Stimulated activated CD8-positive, alpha-beta memory T cell treated with anti-CD3 and anti-CD28 coated beads, Interleukin-15, amount 100 ng/mL, for 48 hours (primary cell): ENCODE measurements around the gene BTF3L4.
"Not testable (repeated sequence)": the region's sequence is repeated elsewhere in the genome, so short reads cannot be mapped to it uniquely, and the experiment has no call there.

Experiments
- DNase-seq, 2 donors: peaks; one replicate each; pipeline ENCODE4 v3.0.0-alpha.2; 2020; ENCODE audit warnings: low read depth in 2 of 2

BTF3L4 gene

DNA sequence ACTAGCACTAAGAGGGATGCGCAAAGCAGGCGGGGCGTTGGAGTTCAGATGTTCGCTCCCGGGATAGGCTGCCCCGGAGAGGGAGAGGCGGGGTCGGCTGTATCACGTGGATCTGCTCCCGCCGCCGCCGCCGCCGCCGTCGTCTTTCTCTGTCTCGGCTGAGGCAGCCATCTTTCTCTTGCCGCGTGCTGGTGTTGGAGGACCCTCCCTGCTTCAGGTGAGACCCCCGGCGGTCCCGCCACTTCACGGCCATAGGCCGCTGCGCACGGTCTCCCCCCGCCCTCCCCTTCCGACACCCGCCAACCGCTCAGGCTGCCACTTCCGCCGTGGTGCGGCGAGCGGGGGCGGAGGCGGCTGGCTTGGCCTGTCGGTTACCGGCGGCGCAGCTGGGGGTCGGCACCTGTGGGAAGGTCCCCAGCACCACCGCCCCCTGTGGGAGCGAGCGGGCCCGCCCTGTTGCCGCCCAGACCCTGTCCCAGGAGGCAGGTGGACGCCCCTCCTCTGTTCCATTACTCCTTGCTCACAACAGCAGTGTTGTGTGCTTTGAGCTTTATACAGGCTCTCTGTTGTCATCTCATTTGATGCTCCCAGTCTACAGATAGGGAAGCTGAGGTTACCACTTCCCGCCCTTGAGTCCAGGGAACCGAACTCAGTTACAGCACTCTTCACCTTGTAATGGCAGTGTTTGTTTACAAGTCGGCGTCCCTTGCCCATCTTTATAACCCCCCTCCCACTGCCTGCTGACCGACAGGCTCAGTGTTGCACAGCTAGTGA, at the start of gene BTF3L4:
Gene BTF3L4 (plus strand): TSS at position 133 of the 774 bp plus-strand sequence. CDS start 3,553 bp downstream, outside the sequence.
- DNase-seq, result peak; percentile 92 to 93

DNA sequence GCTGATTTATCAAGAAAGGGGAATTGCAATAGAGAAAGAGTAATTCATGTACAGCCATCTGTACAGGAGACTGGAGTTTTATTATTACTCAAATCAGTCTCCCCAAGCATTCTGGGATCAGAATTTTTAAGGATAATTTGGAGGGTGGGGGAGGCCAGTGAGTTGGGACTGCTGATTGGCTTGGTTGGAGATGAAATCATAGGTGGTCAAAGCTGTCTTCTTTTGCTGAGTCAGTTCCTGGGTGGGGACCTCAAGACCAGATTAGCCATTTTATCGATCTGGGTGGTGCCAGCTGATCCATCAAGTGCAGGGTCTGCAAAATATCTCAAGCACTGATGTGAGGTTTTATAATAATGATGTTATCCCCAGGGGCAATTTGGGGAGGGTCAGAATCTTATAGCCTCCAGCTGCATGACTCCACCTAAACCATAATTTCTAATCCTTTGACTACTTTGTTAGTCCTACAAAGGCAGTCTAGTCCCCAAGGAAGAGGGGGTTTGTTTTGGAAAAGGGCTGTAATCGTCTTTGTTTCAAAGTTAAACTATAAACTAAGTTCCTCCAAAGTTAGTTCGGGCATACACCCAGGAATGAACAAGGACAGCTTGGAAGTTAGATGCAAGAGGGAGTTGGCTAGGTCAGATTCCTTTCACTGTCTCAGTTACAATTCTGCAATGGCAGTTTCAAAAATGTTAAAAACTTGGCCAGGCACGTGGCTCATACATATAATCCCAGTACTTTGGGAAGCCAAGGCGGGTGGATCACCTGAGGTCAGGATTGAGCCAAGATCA, 48.7 kb upstream of the BTF3L4 start:
- DNase-seq, result no peak

GRCh38 chr1:52008071-52008809, 47.9 kb upstream of the BTF3L4 start:
- no peak for DNase-seq

GRCh38 chr1:52022133-52022532, 34.0 kb upstream of the BTF3L4 start:
- DNase-seq, result no peak

- DNase-seq, result no peak
Measured at GRCh38 chr1:52026278-52026677, 29.8 kb upstream of the BTF3L4 start.

- DNase-seq, result no peak
Measured at GRCh38 chr1:52028328-52028727, 27.8 kb upstream of the BTF3L4 start.

- not testable (repeated sequence) for DNase-seq
Measured at GRCh38 chr1:52028839-52029238, 27.3 kb upstream of the BTF3L4 start.

- DNase-seq, result no peak
Measured at GRCh38 chr1:52032124-52032784, 23.8 kb upstream of the BTF3L4 start.

DNA sequence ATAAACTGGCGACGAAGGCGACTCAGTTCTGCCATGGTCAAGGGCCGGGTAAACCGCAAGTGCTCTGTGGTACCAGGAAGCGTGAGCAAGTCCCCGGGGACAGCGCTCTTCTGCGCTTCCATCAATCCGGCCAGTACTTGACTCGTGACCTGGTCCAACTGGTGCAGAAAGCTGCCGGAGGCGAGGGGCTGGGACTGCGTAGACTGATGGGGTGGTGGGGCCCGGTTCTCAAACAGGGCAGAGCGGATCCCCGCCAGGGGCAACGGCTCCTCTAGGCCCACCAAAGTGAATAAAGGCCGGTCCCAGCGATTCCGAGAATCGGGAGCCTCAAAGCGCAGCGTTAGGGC, 23.3 kb upstream of the BTF3L4 start:
- no peak for DNase-seq

DNA sequence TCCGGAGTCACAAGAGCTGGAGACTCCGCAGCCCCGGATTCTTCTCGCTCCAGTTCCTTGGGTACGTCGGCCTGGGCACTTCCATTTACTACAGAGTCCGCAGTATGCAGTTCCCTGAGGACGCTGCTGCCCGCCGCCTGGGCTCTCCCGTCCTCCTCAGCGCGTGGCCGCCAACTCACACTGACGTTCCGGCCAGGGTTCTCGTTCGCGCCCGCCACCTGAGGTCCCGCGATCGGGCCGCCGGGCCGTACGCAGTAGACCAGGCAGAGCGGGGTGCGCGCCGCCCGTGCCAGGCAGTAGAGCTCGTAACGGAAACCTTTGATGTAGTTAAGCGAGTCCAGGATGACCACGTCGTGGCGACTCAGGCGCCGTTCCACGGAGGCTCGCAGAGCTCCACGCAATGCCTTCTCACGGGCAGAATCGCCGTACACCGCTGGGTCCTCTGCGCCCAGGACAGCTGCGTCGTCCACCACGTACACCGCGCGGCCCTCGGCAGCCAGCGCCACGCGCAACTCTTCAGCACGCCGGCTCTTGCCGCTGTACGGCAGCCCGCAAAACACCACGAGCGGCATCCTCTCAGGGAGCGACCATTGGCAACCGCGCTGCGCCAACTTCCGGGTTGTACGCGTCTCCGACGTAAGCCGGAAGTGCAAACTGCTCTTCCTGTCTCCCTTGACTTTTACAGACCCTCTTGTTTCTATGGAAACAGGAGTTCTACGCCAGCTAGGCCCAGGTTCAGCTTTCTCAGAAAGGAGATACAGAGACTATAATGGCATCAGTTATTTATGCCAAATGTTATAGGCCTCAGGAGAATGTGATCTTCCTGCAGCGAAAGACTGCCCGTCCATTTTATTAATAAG, 22.7 kb upstream of the BTF3L4 start, which contains the start of gene KTI12:
Gene KTI12 (minus strand): TSS at position 621 of the 860 bp plus-strand sequence. CDS start 49 bp downstream, at position 572.
- peak; percentile 77 to 81 for DNase-seq

DNA sequence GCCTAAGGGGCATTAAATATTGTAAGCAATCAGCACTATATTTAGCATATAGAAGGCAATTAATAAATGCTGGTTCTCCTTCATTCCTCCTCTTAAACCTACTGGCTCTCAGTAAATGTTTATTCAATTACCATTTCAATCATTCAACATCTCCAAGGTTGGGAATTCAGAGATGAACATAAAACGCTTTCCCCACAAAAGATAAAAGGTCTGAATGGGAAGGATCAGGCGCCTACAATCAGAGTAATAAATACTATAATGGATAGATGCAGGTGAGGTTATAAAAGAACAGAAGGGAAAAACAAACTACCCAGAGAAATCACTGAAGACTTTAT, 22.1 kb upstream of the BTF3L4 start:
- DNase-seq, result no peak

- DNase-seq, result no peak
Measured at GRCh38 chr1:52037402-52037814, 18.7 kb upstream of the BTF3L4 start.

- DNase-seq, result no peak
Measured at GRCh38 chr1:52037909-52038308, 18.2 kb upstream of the BTF3L4 start.

GRCh38 chr1:52041551-52042185, 14.4 kb upstream of the BTF3L4 start:
- DNase-seq, result no peak

GRCh38 chr1:52045236-52045635, 10.9 kb upstream of the BTF3L4 start:
- no peak for DNase-seq

- not testable (repeated sequence) for DNase-seq
Measured at GRCh38 chr1:52045666-52046195, 10.4 kb upstream of the BTF3L4 start.

DNA sequence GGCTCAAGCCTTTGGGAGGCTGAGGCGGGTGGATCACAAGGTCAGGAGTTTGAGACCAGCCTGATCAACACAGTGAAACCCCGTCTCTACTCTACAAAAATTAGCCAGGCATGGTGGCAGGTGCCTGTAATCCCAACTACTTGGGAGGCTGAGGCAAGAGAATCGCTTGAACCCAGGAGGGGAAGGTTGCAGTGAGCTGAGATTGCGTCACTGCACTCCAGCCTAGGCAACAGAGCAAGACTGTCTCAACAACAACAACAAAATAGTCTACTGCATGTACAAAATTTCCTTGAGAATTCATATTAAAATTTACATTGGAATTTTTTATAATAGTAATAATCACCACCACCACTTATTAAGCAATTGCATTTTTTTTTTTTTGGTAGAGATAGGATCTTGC, 6.8 kb upstream of the BTF3L4 start:
- not testable (repeated sequence) for DNase-seq

DNA sequence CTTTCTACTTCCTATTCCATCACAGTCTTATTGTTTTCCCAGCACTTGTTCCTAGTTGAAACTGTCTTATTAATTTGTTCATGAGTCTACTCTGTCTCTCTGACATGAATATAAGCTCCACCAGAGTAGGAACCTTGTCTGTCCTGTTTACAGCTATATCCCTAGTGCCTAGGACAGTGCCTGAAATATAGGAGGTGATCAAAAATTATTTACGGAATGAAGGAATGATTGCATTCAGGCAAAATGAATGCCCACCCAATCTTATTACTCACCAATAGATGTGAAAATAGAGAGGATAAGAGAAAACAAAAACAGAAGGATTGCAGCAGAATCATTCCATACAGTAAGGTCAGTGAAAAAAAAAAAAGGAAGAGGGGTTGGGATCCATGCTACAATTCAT, 2.2 kb upstream of the BTF3L4 start:
- DNase-seq, result no peak

GRCh38 chr1:52054496-52055065, 1.5 kb upstream of the BTF3L4 start:
- no peak for DNase-seq
